CD4-positive, alpha-beta T cell treated with Interleukin-6 at 100 ng/mL for 8 hours (primary cell): ENCODE measurements around the gene ADSL.

ENCODE experiments used
- DNase-seq: peaks from one replicate; pipeline ENCODE4 v3.0.0-alpha.2; 2020; ENCODE audit warnings: mixed read lengths, low spot score

The ADSL gene

DNA sequence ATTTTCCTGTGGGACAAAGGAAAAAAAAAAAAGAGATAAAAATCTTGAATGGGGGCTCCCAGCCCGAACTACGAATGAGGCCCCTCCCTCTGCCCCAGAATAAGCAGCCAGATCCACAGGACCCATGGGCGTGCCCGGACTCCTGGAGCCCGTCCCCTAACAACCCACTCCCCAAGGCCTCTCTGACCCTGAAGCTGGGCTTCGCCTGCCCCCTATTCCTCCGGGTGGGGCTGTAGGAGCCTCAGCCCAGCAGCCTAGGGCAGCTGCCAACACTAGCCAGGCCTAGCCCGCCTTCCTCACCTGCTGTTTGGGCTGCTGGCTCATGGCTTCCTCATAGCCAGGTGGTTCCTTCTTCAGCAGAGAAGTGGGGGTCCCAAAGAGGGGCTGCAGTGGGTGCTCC is 70.7 kb downstream of the ADSL start:
- no peak for DNase-seq

DNA sequence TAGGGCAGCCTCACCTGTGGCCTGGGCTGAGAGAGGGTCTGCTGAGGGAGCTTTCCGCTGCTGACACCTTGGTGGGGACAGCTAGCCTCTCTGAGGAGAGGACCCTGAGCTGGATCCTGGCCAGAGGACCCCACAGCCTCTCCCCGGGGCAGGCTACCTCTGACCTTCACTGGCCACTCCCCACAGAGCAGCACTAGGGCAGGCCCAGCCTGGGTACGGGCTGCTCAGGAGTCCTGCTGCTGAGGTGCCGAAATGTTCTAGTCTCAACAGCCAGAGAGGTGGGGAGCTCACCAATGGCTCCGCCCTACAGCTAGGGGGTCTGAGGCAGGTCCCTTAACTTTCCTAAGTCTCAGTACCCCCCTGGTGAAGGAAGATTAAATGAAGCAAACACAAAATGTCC is 71.6 kb downstream of the ADSL start:
- DNase-seq: no peak

DNA sequence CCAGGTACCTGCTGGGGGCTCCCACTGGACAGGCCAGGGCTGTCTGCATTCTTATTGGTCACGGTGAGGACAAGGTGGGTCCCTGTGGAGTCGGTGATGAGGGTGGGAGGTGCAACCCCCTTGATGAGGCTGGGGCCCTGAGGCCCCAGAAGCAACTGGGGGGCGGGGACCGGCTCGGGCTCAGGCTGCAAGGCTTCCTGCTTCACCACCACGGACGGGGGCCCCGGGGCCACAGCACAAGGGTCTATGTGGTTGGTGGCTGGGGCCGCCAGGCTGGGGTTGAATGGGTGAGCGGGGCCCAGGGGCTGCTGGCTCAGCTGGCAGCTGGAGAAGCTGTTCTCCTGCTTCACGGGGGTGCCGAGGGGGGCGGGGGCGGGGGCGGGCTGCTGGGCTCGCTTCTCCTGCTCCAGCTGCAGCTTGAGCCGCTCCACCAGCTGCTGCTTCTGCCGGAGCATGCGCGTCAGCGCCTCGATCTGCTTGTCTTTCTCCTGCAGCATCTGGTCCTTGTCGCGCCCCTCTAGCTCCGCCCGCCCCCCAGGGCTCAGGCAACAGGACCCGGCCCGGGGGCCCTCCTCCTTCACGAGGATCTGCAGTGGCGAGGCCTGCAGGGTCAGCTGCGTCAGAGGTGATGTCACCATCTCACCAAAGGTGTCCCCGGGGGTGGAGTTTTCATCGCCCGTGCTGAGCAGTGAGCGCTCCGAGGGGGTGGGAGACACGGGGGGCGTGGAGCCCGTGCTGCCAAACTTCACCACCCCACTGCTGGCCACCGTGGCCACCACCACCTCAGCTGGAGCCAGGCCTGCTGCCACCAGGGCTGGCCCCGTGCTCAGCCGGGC is 72.3 kb downstream of the ADSL start:
- DNase-seq: no peak

DNA sequence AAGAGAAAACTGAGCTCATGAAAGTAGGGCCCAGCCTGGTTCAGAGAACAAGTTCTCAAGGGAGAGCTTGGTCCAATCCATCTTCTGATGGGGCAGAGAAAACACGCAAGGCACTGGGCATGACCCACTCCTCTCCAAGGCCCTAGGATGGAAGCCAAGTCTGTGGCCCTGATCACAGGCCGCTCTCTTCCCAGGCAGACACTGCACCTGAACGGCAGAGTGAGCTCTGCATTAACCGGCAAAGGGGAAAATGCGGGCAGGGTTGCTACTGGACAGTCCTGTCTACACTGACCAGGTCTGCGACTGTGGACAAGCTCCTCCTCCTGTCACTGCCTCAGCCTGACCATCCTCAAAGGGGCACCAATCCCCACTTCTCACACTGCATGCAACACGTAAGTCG is 73.4 kb downstream of the ADSL start:
- DNase-seq: no peak

DNA sequence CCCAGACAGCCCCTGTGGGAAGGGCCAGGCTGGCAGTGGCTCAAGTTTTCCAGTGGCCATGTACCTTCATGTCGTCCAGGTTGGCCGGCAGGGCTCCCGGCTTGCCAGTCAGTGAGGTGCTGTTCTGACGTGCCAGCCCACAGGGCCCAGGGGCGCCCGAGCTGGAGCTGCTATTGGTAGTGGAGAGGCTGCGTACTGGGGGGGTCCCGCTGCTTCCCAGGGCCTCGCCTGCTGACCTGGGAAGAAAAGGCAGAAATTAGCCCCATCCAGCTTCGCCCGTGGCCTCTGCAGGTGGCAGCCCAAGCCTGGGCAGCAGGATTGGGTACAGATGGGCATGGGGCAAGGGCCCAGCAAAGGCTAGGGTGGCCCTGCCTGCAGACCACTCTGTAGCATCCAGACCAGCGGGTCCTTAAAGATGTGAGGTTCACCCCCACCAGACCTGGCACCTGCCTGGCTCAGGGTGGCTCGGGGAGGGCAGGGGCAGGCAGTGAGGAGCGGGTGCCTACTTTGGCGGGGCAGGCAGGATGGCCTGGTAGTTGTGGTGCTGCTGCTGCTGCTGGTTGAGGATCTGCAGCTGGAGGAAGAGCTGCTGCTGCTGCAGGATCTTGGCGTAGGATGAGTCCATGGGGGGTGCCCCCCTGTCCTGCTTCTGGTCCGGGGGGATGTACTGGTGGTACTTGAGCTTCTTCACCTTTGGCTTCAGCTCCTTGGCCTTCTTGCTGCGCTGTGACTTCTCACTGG is 74.2 kb downstream of the ADSL start:
- DNase-seq: no peak

DNA sequence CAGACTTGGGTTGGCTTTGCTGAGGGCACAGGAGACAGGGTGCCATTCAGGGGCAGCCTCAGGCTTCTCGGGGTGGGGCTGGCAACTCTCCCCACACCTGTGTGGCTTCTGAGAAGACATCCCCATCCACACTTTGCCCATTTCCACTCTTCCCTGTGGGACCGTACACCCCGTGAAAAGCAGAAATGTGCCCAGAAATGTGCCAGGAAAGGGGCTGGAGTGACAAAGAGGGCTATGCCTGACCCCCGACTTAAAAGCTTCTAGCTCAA is 74.7 kb downstream of the ADSL start:
- DNase-seq: no peak

DNA sequence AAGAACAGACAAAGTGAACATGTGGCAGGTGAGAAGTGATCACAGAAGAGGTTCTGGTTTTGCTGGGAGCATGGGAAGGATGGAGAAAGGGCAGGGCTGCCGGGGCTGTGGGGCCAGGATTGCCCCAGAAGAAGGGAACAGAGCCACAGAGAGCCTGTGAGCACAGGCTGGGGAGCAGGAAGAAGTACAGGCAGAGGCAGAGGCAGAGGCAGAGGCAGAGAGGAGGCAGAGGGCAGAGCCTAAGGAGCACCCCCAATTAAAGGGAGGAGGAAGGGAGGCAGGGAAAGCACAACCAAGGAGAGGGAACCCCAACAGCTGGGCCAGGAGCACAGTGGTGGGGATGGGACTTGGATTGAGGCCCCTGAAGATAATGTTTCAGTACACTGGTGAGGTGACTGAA is 75.6 kb downstream of the ADSL start:
- no peak for DNase-seq

DNA sequence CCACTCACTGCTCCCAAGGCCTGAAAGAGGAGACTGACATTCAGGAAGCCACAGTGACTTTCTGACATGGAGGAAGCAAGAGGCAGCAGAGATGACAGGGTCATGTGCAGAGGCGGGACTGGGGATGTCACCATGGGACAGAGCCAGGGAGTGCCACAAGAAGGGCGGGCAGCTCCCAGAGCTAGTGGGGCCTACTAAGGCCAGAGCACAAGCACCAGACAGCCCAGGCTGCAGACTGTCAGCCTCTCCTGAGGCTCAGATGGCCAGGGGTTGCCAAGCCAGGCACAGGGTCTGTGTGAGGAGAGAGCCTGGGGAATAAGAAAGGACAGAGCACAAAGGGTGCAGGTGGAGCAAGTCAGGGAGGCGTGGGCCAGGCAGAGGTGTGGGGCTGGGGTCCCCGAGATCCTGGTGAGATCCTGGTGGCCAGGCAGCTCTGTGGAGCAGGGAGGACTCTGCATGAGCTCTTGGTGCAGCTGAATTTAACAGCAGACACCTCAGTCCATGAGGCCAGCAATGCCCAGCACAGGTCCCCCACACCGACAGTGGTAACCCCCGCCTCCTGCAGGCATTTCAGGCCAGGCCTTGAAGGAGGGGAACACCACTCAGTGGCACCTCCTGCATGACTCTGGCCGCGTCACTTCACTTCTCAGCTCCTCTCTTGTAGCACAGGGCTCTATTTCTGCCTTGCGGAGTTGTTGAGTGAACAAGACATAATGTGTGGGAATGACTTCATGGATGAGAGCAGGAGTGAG is 76.4 kb downstream of the ADSL start:
- no peak for DNase-seq

DNA sequence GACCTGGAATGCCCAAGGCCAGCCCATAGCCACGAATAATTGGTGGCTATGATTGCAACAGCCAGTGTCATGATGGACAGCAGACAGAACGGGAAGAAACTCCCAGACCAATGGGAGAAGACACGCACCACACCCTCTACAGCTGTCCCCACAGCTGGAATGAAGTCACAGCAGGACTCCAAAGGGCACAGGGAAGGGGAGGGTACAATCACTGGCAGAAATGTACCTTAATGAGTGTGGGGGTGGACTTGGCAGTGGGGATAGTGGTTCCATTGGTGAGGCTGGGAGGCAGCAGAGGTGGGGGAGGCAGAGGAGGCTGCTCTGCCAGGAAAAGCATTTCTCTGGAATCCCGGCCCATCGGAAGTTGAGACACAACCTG is 77.0 kb downstream of the ADSL start:
- no peak for DNase-seq

DNA sequence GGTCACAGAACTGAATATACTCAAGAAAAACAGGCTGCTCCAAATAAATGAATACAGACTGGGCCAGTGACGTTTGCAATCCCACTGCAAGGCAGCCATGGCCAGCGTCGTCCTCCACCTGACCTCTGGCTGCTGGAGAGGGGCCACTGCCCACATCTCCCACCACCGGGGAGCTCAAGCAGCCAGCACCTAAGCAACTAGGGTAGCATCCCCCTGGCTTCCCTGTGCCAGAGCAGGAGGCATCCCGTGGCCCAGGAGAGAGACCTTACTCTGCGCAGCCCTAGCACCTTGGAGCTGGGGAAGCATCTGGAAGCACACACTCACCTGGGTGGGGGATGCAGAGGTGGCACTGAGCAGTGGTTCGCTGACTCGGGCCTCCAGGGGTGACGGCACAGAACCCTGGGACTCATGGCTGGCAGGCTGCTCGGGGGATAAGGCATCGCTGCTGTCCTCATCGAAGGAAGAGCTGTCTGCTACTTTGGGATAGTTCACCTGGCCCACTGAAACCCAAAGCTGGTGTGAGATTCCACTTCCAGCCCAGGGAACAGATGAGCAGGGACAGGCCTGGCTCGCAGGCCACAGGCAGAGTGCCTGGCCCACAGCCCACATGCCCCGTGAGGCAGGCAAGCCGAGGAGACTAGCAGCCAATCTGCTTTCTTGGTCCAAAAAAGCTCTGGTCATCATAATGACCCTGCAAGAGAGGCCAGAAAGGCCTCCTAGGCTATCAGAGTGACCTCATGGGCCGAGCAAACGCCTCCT is 77.8 kb downstream of the ADSL start:
- DNase-seq: no peak

DNA sequence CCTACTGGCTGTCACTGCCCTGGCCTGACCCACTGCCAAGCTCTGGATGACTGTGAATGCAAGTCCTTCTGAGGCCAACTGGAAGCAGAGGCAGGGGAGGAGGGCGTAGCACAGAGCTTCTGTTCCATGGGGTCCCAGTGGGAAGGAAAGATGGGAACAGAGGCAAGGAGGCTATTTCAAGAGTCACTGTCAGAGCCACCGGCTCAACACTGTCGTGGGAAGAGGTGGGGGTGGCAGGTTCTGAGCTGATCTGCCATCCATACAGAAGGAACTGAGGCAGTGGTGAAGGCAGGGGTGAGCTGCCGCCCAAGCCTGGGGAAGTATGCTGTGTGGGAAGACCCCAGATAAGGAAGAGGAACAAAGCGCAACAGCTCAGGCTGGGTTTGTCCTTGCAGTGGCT is 78.8 kb downstream of the ADSL start:
- DNase-seq: no peak

DNA sequence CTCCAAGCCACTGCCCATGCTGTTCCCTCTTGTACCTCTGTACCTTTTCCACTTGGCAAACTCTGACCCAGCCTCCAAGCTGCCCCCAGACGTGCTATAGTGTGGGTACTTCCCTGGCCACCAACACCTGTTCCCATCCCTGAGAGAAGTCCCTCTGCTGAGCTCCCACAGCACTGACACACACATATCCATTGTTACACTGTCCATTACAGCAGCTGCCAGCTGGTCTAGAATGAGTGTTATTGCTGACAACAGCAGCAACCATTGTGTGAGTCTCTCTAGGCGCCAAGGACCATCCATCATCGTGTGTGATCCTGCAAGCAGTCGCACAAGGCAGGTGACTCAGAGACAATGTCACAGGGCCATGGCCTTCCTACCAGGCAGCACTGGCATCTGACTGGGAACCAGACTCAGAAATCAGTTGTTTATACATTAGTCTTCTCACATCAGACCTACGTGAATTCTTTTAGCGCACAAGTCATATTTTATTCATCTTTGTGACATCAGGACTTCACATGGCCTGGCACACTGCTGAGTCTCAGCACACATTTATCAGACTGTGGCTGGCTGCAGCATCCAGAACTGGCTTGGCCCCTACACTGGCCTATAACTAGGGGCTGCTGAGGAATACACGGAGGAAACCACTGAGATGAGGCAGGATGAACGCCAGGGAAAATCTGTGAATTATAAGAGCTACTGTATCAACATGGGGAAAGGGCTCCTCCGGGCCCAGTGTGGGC is 80.5 kb downstream of the ADSL start:
- no peak for DNase-seq

DNA sequence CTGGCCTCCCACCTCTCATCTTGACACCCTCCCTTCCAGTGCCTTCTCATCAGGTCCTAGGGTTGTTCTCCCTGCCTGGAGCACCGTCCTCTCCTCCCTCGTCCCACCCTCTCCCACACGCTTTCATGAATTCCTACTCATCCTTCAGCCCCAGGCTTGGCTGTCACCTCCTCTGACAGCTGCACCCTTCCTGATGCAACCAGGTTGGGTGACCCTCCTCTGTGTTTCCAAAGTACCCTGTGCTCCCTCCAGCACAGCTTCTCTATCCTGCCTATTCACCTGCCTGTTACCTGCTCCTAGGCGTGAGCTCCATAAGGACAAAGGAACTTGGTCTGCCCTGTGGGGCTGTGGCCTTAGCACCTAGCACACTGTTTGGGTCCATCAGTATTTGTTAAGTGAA is 82.5 kb downstream of the ADSL start:
- no peak for DNase-seq

DNA sequence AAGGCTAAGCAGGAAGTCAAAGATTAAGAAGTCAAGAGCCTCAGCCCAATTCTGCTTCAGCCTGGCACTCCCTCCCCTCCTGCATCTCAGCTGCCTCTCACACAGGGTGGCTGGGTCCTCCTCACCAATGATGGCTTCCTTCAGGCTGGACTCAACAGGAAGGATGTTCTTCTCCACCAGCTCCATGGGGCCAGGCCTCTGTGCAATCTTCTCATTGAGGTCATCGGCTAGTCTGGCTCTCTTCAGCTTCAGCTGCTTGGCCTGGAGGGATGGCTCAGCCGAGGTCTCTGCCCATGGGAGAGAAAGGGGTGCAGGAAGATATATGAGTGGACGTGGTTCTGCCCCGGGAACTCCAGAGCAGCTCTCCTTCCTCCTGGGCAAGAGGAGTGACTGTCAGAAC is 83.2 kb downstream of the ADSL start:
- no peak for DNase-seq

DNA sequence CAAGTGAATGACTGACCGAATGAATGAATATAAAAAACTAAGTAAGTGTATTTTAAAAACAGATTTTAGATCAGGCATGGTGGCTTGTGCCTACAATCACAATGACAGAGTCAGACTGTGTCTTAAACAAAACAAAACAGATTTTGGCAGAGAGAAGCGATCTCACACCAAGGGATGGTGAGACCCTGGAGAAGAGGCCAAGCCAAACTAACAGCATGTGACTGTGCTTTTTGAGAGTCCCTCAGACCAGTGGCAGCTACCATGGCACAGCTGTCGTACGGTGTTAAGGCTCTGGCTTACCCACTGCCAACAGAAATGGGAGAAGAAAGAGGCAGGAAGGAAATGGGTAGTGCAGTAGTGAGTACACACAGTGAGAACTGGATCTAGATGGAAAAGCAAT is 84.7 kb downstream of the ADSL start:
- no peak for DNase-seq

DNA sequence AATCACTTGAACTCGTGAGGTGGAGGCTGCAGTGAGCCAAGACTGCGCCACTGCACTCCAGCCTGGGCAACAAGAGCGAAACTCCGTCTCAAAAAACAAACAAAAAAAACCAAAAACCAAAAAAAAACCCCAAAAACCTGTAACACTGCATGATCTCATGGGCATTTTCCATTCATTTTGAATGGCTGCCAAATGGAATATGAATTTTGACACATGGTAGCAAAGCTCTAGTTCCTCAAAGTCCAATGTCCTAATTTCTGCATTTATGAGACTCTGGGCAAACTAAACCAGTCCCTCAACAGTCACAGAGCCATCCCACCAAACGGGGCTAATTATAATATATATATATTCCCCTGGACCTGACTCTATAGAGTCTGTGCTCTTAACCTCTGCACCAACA is 85.9 kb downstream of the ADSL start:
- DNase-seq: no peak

DNA sequence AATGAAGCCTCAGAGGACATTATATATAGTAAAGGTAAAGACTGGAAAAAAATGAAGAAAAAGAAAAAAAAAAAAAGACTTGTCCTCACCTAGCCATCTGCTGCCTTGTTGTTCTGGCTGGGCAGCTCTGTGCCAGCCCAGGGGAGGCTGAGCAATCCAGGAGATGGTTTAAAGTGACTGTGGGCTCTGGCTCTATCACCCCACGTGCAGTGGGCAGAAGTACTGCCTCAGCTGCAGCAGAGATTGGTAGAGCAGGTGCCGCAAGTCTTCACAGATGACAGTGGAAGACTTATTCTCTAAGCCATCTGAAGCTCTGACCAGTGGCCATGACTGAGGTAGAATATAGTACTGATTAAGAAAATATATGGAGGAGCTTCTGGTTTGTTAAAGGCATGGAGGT is 86.3 kb downstream of the ADSL start:
- no peak for DNase-seq

DNA sequence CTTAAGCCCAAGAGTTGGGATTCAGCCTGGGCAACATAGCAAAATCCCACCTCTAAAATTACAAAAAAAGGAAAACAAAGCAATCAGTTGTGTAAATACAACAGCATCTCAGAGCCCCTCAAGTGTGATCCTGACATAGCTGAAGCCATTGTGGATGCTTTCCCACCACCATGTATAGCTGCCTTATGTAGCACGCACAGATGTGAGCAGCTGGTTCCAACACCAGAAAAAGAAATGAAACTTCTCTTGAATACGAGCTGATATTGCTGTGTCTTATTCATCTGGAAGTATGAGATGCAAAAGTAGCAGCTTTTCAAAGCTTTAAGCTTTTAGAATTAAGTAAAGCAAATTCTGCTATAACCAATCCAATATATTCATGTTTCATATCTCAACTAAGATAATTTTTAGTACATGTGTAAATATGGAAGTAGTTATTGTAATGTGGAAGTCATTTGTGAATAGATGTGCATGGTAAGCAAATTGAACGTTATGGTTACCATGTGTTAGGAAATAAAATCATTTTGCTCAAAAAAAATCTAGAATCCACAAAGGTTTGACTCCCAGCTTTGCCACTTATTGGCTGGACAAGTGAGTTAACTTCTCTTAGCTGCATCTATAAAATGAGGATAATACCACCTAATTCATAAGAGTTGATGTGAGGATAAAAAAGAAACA is 87.3 kb downstream of the ADSL start:
- no peak for DNase-seq

DNA sequence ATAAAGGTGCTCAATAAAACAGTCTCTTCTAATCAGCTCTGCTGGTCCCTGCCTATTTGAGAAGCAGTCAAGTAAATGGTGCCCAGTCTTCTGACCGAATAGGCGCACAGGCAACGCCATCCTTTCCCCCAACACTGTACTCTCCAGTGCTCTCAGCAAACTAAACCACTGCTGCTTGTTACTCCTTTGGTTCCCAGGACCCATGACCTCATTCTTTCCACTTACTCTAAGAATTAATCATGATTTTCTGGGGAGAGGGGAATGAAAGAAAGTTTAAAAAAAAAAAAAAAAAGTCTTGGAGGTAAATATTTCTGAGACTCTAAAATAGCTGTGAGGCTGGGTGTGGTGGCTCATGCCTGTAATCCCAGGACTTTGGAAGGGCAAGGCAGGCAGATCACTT is 87.8 kb downstream of the ADSL start:
- no peak for DNase-seq

DNA sequence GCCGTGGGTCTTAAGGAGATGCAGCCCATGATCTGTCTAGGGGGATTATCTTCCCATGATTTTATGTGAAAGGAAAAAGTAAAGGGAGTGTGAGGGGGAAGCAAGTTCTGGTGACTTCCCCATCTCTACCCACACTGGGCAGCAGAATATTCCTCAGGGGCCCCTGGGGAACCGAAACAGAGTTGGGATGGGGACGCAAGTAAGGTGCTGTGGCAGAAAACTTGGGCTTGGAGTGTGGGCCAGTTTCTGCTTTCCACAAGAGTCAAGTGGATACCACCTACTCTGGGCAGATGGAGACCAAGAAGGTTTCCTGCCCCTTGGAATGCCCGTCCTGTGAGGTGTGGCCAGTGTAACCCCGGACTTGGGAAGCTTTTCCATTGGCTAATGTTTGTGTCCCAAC is 88.4 kb downstream of the ADSL start:
- DNase-seq: no peak
